Measurements from ENCODE around the gene HMGXB3. TPM values are rescaled to one million over a fixed set of nuclear protein-coding genes. Genes with fewer than 3 reads are reported as not detected.

HMGXB3 gene
- total and polyA plus RNA-seq, 2 donors (not counting 1 experiment from before 2014, with no cell fraction given): 29.9 to 31.5 TPM

GRCh38 chr5:150017226-150018005 lies 16.9 kb downstream of the HMGXB3 start:
- no peaks in the 10 kb centered on the region for H4K20me1 ChIP-seq (ENCODE audit: control insufficient read depth, extremely low read depth, insufficient read depth, low read length)
- no peak overlapping the region for H3K9ac ChIP-seq (ENCODE audit: insufficient read depth, low read length)
- H3K4me2 ChIP-seq (ENCODE audit: extremely low read depth, insufficient read depth, low read length): peak overlapping the region; percentile 23
- no peaks in the 10 kb centered on the region for H3K27me3 ChIP-seq (ENCODE audit: control insufficient read depth, insufficient read depth, low read length)
- TF ChIP-seq, protein P1, sequence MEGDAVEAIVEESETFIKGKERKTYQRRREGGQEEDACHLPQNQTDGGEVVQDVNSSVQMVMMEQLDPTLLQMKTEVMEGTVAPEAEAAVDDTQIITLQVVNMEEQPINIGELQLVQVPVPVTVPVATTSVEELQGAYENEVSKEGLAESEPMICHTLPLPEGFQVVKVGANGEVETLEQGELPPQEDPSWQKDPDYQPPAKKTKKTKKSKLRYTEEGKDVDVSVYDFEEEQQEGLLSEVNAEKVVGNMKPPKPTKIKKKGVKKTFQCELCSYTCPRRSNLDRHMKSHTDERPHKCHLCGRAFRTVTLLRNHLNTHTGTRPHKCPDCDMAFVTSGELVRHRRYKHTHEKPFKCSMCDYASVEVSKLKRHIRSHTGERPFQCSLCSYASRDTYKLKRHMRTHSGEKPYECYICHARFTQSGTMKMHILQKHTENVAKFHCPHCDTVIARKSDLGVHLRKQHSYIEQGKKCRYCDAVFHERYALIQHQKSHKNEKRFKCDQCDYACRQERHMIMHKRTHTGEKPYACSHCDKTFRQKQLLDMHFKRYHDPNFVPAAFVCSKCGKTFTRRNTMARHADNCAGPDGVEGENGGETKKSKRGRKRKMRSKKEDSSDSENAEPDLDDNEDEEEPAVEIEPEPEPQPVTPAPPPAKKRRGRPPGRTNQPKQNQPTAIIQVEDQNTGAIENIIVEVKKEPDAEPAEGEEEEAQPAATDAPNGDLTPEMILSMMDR (conservative IDR thresholded peaks at IDR 0.05 in 1 of 2, IDR thresholded peaks at IDR 0.05 in 1 of 2; ENCODE audit: low read depth in 1 of 2, low read length in 2 of 2): no peak
- H3K27ac ChIP-seq (ENCODE audit: insufficient read depth, low read length): no peak overlapping the region
- peak; percentile 48 to 55 for DNase-seq (ENCODE audit: low read depth in 2 of 2)
- peaks cover 18% of the 10 kb centered on the region for H3K36me3 ChIP-seq (ENCODE audit: control insufficient read depth, insufficient read depth, low read length)
- H3K79me2 ChIP-seq (ENCODE audit: control insufficient read depth, insufficient read depth, low read length): peaks cover 3% of the 10 kb centered on the region
- no peaks in the 10 kb centered on the region for H3K9me3 ChIP-seq (ENCODE audit: control insufficient read depth, insufficient read depth, low read depth, low read length)
- no peak overlapping the region for H2AFZ ChIP-seq (ENCODE audit: low read length)
- H3K4me1 ChIP-seq (ENCODE audit: control insufficient read depth, extremely low read depth, insufficient read depth, low read length): peaks cover 11% of the 10 kb centered on the region
- H3K4me3 ChIP-seq (replicated peaks in 1 of 4; ENCODE audit: control extremely low read depth in 1 of 4, insufficient read depth in 1 of 4, low read depth in 3 of 4, low read length in 4 of 4): no peak overlapping the region

- TF ChIP-seq, protein P1 (conservative IDR thresholded peaks at IDR 0.05 in 1 of 2, IDR thresholded peaks at IDR 0.05 in 1 of 2; ENCODE audit: low read depth in 1 of 2, low read length in 2 of 2): no peak
- no peak for TF ChIP-seq EZH2 (IDR thresholded peaks at IDR 0.05; ENCODE audit: low read length, missing control alignments)
- Histone ChIP-seq H3K79me2 (ENCODE audit: control insufficient read depth, insufficient read depth, low read length) (peaks cover 3% of the 10 kb centered on the region), H3K36me3 (ENCODE audit: control insufficient read depth, insufficient read depth, low read length) (peaks cover 13% of the 10 kb centered on the region), H3K4me3 (replicated peaks in 1 of 4; ENCODE audit: control extremely low read depth in 1 of 4, insufficient read depth in 1 of 4, low read depth in 3 of 4, low read length in 4 of 4) (no peak overlapping the region), H2AFZ (ENCODE audit: low read length) (no peak overlapping the region), H3K9ac (ENCODE audit: insufficient read depth, low read length) (no peak overlapping the region), H4K20me1 (ENCODE audit: control insufficient read depth, extremely low read depth, insufficient read depth, low read length) (no peaks in the 10 kb centered on the region), H3K4me1 (ENCODE audit: control insufficient read depth, extremely low read depth, insufficient read depth, low read length) (peaks cover 15% of the 10 kb centered on the region), H3K27me3 (ENCODE audit: control insufficient read depth, insufficient read depth, low read length) (no peaks in the 10 kb centered on the region), H3K9me3 (ENCODE audit: control insufficient read depth, insufficient read depth, low read depth, low read length) (no peaks in the 10 kb centered on the region), H3K4me2 (ENCODE audit: extremely low read depth, insufficient read depth, low read length) (no peak overlapping the region), H3K27ac (ENCODE audit: insufficient read depth, low read length) (no peak overlapping the region)
- no peak for DNase-seq (ENCODE audit: low read depth in 2 of 2)
Measured at GRCh38 chr5:150020249-150020648, 19.7 kb downstream of the HMGXB3 start.

- Histone ChIP-seq H2AFZ (ENCODE audit: low read length) (no peak overlapping the region), H4K20me1 (ENCODE audit: control insufficient read depth, extremely low read depth, insufficient read depth, low read length) (no peaks in the 10 kb centered on the region), H3K27me3 (ENCODE audit: control insufficient read depth, insufficient read depth, low read length) (no peaks in the 10 kb centered on the region), H3K79me2 (ENCODE audit: control insufficient read depth, insufficient read depth, low read length) (peaks cover 3% of the 10 kb centered on the region), H3K4me3 (replicated peaks in 1 of 4; ENCODE audit: control extremely low read depth in 1 of 4, insufficient read depth in 1 of 4, low read depth in 3 of 4, low read length in 4 of 4) (no peak overlapping the region), H3K9me3 (ENCODE audit: control insufficient read depth, insufficient read depth, low read depth, low read length) (no peaks in the 10 kb centered on the region), H3K4me1 (ENCODE audit: control insufficient read depth, extremely low read depth, insufficient read depth, low read length) (peaks cover 15% of the 10 kb centered on the region), H3K36me3 (ENCODE audit: control insufficient read depth, insufficient read depth, low read length) (peaks cover 16% of the 10 kb centered on the region), H3K4me2 (ENCODE audit: extremely low read depth, insufficient read depth, low read length) (no peak overlapping the region), H3K9ac (ENCODE audit: insufficient read depth, low read length) (no peak overlapping the region), H3K27ac (ENCODE audit: insufficient read depth, low read length) (no peak overlapping the region)
- TF ChIP-seq EZH2 (IDR thresholded peaks at IDR 0.05; ENCODE audit: low read length, missing control alignments): no peak
- TF ChIP-seq, protein P1 (conservative IDR thresholded peaks at IDR 0.05 in 1 of 2, IDR thresholded peaks at IDR 0.05 in 1 of 2; ENCODE audit: low read depth in 1 of 2, low read length in 2 of 2): no peak
- peak; percentile 42 to 91 for DNase-seq (ENCODE audit: low read depth in 2 of 2)
Measured at GRCh38 chr5:150021491-150022157, 21.1 kb downstream of the HMGXB3 start.
